HFF-Myc (cell line): ENCODE measurements around the gene SVIL.

Experiments used
- DNase-seq: peaks from one replicate; pipeline ENCODE4 v3.0.0-alpha.2; 2011; ENCODE audit warnings: low read depth; ENCODE audit errors: extremely low read depth
- H3K4me3 ChIP-seq: replicated peaks from 2 replicates; pipeline ENCODE4 v1.5.1; 2011; ENCODE audit warnings: low read depth, mild to moderate bottlenecking, control low read depth, low read length
- TF ChIP-seq, protein P1 (sequence below): IDR thresholded peaks from 2 replicates; pipeline ENCODE4 v1.5.1; 2012; ENCODE audit warnings: mild to moderate bottlenecking, low read depth, low read length, control low read depth; ENCODE audit errors: missing control alignments

SVIL gene

DNA sequence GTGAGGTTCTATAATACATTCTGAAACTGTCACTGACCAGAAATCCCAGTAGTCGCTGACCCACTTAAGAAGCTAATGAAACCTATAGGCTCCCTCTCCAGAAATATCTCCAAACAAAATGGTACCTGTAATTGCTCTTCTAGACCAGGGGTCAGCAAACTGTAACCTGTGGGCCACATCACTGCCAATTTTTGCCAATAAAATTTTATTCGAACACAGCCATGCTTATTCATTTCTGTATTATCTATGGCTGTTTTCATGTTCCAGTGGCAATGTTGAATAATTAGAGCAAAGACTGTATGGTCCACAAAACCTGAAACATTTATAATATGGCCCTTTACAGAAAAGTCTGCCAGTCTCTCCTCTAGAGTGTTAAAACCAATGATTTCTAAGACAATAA lies 37.2 kb upstream of the SVIL start:
- no peak overlapping the region for H3K4me3 ChIP-seq
- TF ChIP-seq, protein P1, sequence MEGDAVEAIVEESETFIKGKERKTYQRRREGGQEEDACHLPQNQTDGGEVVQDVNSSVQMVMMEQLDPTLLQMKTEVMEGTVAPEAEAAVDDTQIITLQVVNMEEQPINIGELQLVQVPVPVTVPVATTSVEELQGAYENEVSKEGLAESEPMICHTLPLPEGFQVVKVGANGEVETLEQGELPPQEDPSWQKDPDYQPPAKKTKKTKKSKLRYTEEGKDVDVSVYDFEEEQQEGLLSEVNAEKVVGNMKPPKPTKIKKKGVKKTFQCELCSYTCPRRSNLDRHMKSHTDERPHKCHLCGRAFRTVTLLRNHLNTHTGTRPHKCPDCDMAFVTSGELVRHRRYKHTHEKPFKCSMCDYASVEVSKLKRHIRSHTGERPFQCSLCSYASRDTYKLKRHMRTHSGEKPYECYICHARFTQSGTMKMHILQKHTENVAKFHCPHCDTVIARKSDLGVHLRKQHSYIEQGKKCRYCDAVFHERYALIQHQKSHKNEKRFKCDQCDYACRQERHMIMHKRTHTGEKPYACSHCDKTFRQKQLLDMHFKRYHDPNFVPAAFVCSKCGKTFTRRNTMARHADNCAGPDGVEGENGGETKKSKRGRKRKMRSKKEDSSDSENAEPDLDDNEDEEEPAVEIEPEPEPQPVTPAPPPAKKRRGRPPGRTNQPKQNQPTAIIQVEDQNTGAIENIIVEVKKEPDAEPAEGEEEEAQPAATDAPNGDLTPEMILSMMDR, result no peak
- no peak for DNase-seq

DNA sequence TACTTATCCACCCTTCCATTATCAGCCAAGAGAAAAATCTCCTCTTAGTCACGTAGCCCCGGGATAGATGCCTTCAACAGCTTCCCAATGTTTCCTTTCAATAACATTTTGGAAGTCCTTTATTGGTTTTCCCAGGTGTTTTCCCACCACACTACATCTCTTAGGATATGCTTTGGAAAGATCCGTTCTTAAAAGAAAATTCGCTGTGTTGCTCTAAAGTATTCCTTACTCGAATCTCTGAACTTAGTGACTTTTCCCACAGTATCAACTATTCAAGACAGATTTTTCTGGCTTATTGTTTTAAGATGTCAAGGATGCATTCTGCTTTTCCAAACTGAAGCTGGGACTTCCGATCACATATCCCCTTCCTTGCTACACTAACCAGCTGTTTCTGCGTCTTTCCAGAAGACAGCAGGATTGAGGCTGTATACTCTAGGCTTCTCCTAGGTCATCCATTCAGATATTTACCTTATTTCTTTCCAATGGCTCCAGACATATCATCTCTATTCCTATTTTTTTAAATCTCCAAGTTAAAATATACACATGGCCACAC lies 36.5 kb upstream of the SVIL start:
- no peak overlapping the region for H3K4me3 ChIP-seq

DNA sequence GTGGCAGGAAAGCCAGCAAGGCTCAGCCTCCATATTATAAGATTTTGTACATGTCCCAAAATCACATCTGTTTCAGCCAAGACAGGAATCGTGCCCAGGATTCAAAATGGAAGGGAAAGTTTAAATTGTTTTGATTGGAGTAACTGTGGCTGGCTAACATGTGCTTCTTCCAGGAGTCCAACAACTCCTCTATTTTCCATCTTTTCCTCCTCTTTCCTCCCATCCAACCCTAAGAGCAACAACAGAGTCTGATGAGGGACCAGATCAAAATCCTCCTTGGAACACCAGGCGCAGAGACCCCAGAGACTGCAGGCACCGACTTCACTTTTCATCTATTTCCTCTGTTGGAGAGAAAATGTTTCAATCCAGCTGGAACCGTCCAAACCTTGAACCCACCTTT lies 36.0 kb upstream of the SVIL start:
- no peak for DNase-seq
- H3K4me3 ChIP-seq, result no peak overlapping the region
- TF ChIP-seq, protein P1, result no peak

More for the DNA sequence above, 36.5 kb upstream of the SVIL start:
- no peak for DNase-seq
- TF ChIP-seq, protein P1, result no peak

DNA sequence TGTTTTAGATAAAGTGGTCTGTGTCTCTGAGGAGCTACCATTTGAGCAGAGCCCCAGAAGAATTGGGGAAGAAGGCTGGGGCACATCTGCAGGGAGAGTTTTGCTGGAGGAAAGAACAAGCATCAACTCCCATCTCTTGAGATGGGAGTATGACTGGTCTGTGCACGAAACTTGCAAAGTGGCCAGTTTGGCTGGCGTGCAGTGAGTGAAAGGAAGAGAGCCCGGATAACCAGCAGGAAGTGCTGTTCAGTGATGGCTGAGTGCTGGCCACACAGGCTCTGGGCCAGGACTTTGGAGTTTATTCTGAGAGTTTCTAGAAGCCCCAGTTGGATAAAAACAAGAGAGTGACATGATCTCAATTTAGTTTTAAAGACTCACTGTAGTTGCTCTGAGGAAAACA lies 34.4 kb upstream of the SVIL start:
- no peak overlapping the region for H3K4me3 ChIP-seq
- TF ChIP-seq, protein P1, result no peak
- no peak for DNase-seq

DNA sequence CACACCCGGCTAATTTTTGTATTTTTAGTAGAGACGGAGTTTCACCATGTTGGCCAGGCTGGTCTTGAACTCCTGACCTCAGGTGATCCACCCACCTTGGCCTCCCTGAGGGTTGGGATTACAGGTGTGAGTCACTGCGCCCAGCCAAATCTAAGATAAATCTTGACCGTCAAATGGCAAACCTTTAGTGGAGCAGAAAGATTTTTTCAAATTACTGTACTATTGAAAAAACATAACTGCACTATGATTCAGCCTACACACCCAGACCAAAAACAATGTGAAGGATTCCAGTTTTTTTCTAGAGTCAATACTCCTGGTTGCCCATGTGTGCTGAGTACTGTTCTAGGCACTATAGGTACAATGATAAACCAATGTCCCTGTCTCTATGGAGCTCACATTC lies 33.9 kb upstream of the SVIL start:
- H3K4me3 ChIP-seq, result no peak overlapping the region
- TF ChIP-seq, protein P1, result no peak
- DNase-seq, result no peak

DNA sequence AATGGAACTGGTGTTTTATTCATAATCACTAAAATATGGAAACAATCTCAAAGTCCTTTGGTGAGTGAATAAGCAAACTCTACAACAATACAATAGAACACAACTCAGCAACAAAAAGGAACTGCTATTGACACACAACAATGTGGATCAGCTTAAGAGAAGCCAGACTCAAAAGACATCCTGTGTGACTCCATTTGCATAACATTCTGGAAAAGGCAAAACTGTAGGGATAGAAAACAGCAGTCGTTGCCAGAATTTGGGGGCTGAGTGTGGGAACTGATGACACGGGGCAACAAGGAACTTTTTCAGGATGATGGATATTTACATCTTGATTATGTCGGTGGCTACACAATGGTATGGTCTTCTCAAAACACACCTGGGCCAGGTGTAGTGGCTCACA lies 32.4 kb upstream of the SVIL start:
- TF ChIP-seq, protein P1, result no peak
- DNase-seq, result no peak
- H3K4me3 ChIP-seq, result no peak overlapping the region

DNA sequence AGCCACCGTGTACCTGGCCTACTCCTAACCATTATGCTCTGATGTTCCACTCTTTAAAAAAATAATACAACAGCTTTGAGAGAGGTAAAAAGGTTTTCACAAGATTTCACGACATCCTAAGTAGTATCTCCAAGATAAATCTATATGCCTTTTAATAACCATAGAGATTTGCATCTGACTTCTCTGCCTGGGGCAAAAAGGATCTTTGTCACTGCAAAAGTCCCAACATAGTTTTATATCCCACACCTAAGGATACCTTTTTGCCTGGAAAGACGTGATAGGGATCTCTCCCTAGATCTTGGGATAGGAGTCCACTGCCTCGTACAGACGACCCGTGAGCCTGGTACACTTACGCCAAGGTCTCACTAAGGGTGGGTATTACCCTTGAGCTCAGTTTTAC lies 31.4 kb upstream of the SVIL start:
- TF ChIP-seq, protein P1, result no peak
- no peak overlapping the region for H3K4me3 ChIP-seq
- DNase-seq, result no peak
